Measurements from ENCODE around the gene GLT6D1.

The GLT6D1 gene

GRCh38 chr9:135601988-135602387, 37.4 kb downstream of the GLT6D1 start:
- no peak for DNase-seq (ENCODE audit: low spot score)
- Histone ChIP-seq H3K4me3 (no peak overlapping the region), H3K27ac (no peak overlapping the region)
- TF ChIP-seq CTCF (IDR thresholded peaks at IDR 0.05): no peak

DNA sequence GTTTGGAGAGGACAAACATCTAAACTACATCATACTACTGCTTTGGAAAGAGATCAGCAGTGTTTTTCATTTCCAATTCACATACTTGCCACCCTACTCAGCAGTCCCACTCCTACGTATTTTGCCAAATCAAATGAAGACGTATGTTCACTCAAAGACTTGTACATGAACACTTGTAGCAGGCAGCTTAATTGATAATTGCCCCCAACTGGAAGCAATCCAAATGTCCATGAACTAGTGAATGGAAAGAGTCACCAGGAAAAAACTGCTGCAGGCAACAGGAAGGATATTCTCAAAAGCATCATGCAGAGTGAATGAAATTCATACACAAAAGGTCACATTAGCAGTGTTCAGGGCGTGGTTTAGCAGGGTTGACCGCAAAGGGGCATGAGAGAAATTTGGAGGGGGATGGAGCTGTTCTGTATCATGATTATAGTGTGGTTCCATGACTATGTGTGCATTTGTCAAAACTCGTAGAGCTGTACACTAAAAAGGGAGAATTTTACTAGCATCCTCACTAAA, 39.0 kb downstream of the GLT6D1 start:
- H3K27ac ChIP-seq: no peak overlapping the region
- DNase-seq (ENCODE audit: low spot score): no peak
- TF ChIP-seq CTCF (IDR thresholded peaks at IDR 0.05): no peak
- H3K4me3 ChIP-seq: no peak overlapping the region

GRCh38 chr9:135596211-135596610, 43.1 kb downstream of the GLT6D1 start:
- TF ChIP-seq CTCF (IDR thresholded peaks at IDR 0.05): no peak
- Histone ChIP-seq H3K4me3 (no peak overlapping the region), H3K27ac (no peak overlapping the region)
- no peak for DNase-seq (ENCODE audit: low spot score)

DNA sequence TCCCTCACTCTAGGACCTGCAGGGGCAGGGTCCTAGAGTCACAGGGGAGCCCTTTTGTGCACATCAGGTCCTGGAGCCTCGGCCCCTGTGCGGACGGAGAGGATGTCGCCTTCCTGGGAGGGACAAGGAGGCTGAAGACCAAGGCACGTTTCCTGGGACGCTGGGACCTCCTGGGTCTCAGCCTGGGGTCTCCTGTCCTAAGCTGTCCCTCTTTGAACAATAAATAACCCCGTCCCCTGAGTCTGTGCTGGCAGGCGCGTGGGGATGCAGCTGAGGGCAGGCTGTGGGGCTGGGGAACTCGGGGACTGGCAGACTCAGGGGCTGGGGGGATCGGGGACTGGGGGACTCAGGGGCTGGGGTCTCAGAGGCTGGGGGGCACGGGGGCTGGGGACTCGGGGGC, 46.7 kb downstream of the GLT6D1 start:
- Histone ChIP-seq H3K4me3 (no peak overlapping the region), H3K27ac (no peak overlapping the region)
- DNase-seq (ENCODE audit: low spot score): no peak
- TF ChIP-seq CTCF (IDR thresholded peaks at IDR 0.05): no peak

- Histone ChIP-seq H3K27ac (no peak overlapping the region), H3K4me3 (no peak overlapping the region)
- no peak for TF ChIP-seq CTCF (IDR thresholded peaks at IDR 0.05)
- no peak for DNase-seq (ENCODE audit: low spot score)
Observed at GRCh38 chr9:135592331-135592590, 47.1 kb downstream of the GLT6D1 start.

DNA sequence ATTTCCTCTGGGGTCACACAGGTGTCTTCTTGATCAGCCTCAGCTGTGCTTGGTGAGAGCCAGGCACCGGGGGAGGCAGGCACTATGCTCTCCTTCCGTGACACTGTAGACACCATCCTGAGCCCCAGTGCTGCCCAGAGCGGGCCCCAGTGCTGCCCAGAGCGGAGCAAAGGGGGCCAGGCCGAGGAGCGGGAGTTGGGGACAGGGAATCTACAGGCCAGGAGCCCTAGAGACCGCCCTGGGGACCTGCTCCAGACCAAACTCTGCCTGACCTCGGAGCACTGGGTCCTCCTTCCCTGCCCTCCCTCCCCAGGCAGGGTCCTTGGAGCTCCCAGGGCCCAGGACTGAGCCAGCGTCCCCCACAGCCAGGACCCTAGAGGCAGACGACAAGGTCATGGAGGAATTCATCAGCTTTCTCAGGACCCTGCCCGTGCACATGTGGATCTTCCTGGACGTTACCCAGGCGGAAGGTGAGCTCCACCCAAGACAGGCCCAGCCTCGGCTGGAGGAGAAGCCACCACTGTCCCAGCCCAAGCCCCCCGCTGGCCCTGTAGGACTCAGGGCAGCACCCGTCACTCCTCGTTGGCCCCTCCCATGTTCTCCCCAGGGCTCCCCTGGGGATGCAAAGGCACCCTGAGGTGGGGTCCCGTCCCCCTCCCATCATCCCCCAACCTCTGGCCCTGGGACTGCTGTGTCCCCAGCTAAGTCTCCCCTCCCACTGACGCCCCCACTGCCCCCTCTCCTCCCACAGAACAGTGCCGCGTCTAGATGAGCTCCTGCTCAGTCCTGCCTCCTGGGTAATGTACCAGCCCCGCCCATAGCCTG, 47.6 kb downstream of the GLT6D1 start:
- Histone ChIP-seq H3K4me3 (no peak overlapping the region), H3K27ac (no peak overlapping the region)
- DNase-seq (ENCODE audit: low spot score): no peak
- no peak for TF ChIP-seq CTCF (IDR thresholded peaks at IDR 0.05)

GRCh38 chr9:135590486-135591079, 48.8 kb downstream of the GLT6D1 start:
- Histone ChIP-seq H3K4me3 (no peak overlapping the region), H3K27ac (no peak overlapping the region)
- peak; percentile 58 for DNase-seq (ENCODE audit: low spot score)
- no peak for TF ChIP-seq CTCF (IDR thresholded peaks at IDR 0.05)
